Measurements from ENCODE around the gene ZNF598. TPM values are rescaled to one million over a fixed set of nuclear protein-coding genes. Genes with fewer than 3 reads are reported as not detected.
A peak's percentile ranks its signal among the peaks of the same experiment; 100 is the strongest.

ZNF598 gene
- total and polyA plus RNA-seq, 2 of the 13 experiments (the other 11 are each of a cell fraction or from before 2014, with no cell fraction given) = 13.5 to 14.2 TPM

DNA sequence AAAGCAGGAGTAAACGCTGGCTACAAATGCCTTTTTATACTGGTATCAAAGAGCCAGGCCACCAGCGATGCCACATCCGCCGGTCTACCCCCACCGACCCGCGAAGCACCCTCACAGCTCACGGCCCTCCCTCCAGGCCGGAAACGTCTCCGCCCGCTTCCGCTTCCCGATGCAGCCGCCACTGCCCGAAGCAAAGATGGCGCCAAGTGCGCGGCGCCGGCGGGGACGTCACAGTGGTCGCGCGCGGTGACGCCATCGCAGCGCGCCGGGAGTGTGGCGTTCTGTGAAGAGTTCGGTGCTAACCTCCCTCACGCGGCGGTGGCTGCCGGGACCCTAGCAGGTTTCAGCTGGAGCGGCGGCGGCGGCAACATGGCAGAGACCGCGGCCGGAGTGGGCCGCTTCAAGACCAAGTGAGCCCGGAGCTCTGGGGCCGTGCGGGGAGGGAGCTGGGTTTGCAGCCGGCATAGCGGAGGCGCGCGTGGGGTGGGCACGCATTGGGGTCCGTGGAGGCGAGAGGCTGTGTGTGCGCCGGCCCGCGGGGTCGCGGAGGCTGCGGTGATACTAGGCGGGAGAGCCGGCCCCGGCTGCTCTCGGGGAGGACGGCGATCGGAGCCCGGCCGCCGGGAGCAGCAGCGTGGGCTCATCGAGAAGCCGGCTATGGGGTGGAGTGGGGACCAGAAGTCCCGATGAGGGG, 37.7 kb downstream of the ZNF598 start, which contains the start of gene TBL3:
Gene TBL3 (plus strand): TSS at position 258 of the 694 bp plus-strand sequence. CDS start 112 bp downstream, at position 370.
- H3K9me3 ChIP-seq (ENCODE audit: low read length) = no peaks in the 10 kb centered on the region
- ChIA-PET CTCF (ENCODE audit: low intra/inter-chr PET ratio, low total read pairs) (no interaction called here), POLR2A (interaction anchor here (1.0 to 2.8 kb wide), 13 partner anchors 8 to 189 kb away, joined by 3 to 26 read pairs (median 4); partner anchors contain the start of genes GFER, MSRB1, NDUFB10 and NUBP2)
- no peaks in the 10 kb centered on the region for H4K20me1 ChIP-seq (ENCODE audit: insufficient read depth, low read length)
- intact Hi-C loops (cut with micrococcal nuclease; ENCODE audit: unreplicated experiment) = no loop called here
- BruUV-seq (replicated peaks) = no TSS peak
- H3K27me3 ChIP-seq (ENCODE audit: control insufficient read depth in 1 of 2, insufficient read depth in 2 of 2, low read length in 2 of 2) = no peaks in the 10 kb centered on the region
- DNase-seq (ENCODE audit: low spot score) (peak; percentile 87), FAIRE-seq (peak; percentile 62), ATAC-seq (peak; percentile 89)
- H3K9ac ChIP-seq (ENCODE audit: insufficient read depth, low read depth, low read length) = peak within 1 kb of the TSS; percentile 86
- 0% methylated on average over 4 of the region's 78 CpGs for WGBS (ENCODE audit: low lambda C conversion rate)
- in situ Hi-C loops (cut with HindIII; ENCODE audit: extremely low pct_ligation_motif_present, low pct_unique_long_range_greater_than_20kb) = no loop called here
- peak within 1 kb of the TSS; percentile 99 for H3K4me2 ChIP-seq (ENCODE audit: low read depth, low read length)
- peaks cover 14% of the 10 kb centered on the region for H3K79me2 ChIP-seq (ENCODE audit: insufficient read depth, low read length)
- H3K4me1 ChIP-seq (ENCODE audit: insufficient read depth, low read length) = peaks cover 21% of the 10 kb centered on the region
- peak within 1 kb of the TSS; percentile 74 to 99 (median 84) for H3K4me3 ChIP-seq (replicated peaks in 1 of 3; ENCODE audit: insufficient read depth in 1 of 3, low read depth in 2 of 3, low read length in 3 of 3)
- H2AFZ ChIP-seq (ENCODE audit: low read length) = no peak within 1 kb of the TSS
- H3K36me3 ChIP-seq (replicated peaks in 1 of 2; ENCODE audit: control insufficient read depth in 1 of 2, insufficient read depth in 2 of 2, low read length in 2 of 2) = peaks cover 18 to 26% of the 10 kb centered on the region in 2 experiments; a peak in 3 of 5 replicates
- peak within 1 kb of the TSS; percentile 75 for H3K27ac ChIP-seq (ENCODE audit: extremely low read length, insufficient read depth, low read length)
- TF ChIP-seq, protein P1, sequence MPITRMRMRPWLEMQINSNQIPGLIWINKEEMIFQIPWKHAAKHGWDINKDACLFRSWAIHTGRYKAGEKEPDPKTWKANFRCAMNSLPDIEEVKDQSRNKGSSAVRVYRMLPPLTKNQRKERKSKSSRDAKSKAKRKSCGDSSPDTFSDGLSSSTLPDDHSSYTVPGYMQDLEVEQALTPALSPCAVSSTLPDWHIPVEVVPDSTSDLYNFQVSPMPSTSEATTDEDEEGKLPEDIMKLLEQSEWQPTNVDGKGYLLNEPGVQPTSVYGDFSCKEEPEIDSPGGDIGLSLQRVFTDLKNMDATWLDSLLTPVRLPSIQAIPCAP (CRISPR knock-in tag; IDR thresholded peaks at IDR 0.05; ENCODE audit: low read depth) = no peak
- TF ChIP-seq, protein P2, sequence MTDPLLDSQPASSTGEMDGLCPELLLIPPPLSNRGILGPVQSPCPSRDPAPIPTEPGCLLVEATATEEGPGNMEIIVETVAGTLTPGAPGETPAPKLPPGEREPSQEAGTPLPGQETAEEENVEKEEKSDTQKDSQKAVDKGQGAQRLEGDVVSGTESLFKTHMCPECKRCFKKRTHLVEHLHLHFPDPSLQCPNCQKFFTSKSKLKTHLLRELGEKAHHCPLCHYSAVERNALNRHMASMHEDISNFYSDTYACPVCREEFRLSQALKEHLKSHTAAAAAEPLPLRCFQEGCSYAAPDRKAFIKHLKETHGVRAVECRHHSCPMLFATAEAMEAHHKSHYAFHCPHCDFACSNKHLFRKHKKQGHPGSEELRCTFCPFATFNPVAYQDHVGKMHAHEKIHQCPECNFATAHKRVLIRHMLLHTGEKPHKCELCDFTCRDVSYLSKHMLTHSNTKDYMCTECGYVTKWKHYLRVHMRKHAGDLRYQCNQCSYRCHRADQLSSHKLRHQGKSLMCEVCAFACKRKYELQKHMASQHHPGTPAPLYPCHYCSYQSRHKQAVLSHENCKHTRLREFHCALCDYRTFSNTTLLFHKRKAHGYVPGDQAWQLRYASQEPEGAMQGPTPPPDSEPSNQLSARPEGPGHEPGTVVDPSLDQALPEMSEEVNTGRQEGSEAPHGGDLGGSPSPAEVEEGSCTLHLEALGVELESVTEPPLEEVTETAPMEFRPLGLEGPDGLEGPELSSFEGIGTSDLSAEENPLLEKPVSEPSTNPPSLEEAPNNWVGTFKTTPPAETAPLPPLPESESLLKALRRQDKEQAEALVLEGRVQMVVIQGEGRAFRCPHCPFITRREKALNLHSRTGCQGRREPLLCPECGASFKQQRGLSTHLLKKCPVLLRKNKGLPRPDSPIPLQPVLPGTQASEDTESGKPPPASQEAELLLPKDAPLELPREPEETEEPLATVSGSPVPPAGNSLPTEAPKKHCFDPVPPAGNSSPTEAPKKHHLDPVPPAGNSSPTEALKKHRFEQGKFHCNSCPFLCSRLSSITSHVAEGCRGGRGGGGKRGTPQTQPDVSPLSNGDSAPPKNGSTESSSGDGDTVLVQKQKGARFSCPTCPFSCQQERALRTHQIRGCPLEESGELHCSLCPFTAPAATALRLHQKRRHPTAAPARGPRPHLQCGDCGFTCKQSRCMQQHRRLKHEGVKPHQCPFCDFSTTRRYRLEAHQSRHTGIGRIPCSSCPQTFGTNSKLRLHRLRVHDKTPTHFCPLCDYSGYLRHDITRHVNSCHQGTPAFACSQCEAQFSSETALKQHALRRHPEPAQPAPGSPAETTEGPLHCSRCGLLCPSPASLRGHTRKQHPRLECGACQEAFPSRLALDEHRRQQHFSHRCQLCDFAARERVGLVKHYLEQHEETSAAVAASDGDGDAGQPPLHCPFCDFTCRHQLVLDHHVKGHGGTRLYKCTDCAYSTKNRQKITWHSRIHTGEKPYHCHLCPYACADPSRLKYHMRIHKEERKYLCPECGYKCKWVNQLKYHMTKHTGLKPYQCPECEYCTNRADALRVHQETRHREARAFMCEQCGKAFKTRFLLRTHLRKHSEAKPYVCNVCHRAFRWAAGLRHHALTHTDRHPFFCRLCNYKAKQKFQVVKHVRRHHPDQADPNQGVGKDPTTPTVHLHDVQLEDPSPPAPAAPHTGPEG (CRISPR knock-in tag; IDR thresholded peaks at IDR 0.05) = no peak
- TF ChIP-seq, protein P3, sequence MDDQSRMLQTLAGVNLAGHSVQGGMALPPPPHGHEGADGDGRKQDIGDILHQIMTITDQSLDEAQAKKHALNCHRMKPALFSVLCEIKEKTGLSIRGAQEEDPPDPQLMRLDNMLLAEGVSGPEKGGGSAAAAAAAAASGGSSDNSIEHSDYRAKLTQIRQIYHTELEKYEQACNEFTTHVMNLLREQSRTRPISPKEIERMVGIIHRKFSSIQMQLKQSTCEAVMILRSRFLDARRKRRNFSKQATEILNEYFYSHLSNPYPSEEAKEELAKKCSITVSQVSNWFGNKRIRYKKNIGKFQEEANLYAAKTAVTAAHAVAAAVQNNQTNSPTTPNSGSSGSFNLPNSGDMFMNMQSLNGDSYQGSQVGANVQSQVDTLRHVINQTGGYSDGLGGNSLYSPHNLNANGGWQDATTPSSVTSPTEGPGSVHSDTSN (CRISPR knock-in tag; IDR thresholded peaks at IDR 0.05; ENCODE audit: borderline replicate concordance) = no peak
- TF ChIP-seq ARNTL (CRISPR knock-in tag; IDR thresholded peaks at IDR 0.05) = peak; percentile 84
- TF ChIP-seq IRF2 (CRISPR knock-in tag; IDR thresholded peaks at IDR 0.05) = peak; percentile 98
- peak; percentile 55; the same call in 1 of the 2 replicates for TF ChIP-seq ZBTB7A (CRISPR knock-in tag; IDR thresholded peaks at IDR 0.05)
- 0 out of 2 replicates have a peak, but pooled peaks have one; percentile 26 for TF ChIP-seq ZNF724P (CRISPR knock-in tag; IDR thresholded peaks at IDR 0.05; ENCODE audit: borderline replicate concordance)
- peak; percentile 94 for TF ChIP-seq ETV5 (CRISPR knock-in tag; IDR thresholded peaks at IDR 0.05; ENCODE audit: borderline replicate concordance)
- peak; percentile 86; the same call in 1 of the 2 replicates for TF ChIP-seq ZNF430 (CRISPR knock-in tag; IDR thresholded peaks at IDR 0.05)
- TF ChIP-seq ISX (CRISPR knock-in tag; conservative IDR thresholded peaks at IDR 0.05) = no peak
- no peak; the same call in 1 of the 2 replicates for TF ChIP-seq NR1H2 (CRISPR knock-in tag; IDR thresholded peaks at IDR 0.05; ENCODE audit: borderline replicate concordance, low read depth)
- TF ChIP-seq JUNB (CRISPR knock-in tag; IDR thresholded peaks at IDR 0.05; ENCODE audit: borderline replicate concordance) = no peak
- no peak for TF ChIP-seq ZNF572 (CRISPR knock-in tag; IDR thresholded peaks at IDR 0.05)
- TF ChIP-seq, protein P4, sequence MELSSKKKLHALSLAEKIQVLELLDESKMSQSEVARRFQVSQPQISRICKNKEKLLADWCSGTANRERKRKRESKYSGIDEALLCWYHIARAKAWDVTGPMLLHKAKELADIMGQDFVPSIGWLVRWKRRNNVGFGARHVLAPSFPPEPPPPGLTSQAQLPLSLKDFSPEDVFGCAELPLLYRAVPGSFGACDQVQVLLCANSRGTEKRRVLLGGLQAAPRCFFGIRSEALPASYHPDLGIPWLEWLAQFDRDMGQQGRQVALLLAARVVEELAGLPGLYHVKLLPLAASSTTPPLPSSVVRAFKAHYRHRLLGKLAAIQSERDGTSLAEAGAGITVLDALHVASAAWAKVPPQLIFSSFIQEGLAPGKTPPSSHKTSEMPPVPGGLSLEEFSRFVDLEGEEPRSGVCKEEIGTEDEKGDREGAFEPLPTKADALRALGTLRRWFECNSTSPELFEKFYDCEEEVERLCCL (CRISPR knock-in tag; IDR thresholded peaks at IDR 0.05; ENCODE audit: borderline replicate concordance) = peak; percentile 83; the same call in 1 of the 2 replicates

All from HepG2 (cell line).